Liver (tissue), 9 donors: Measurements from ENCODE around the gene TNP2. TPM values are rescaled to one million over a fixed set of nuclear protein-coding genes. Genes with fewer than 3 reads are reported as not detected.

Experiments
- DNase-seq: peaks from one replicate; pipeline ENCODE4 v3.0.0-alpha.2; 2017; ENCODE audit warnings: low spot score
- H3K27ac ChIP-seq, 2 donors: one replicate each; pipeline ENCODE4 v1.7.0; 2013; ENCODE audit warnings: inconsistent platforms in 2 of 2, low read length in 2 of 2, control low read depth in 1 of 2, low read depth in 1 of 2, mild to moderate bottlenecking in 1 of 2
- H3K27me3 ChIP-seq, 4 donors: one replicate each; pipeline versions ENCODE4 v1.6.1 to v1.7.0; 2013; ENCODE audit warnings: low read length in 3 of 4, inconsistent platforms in 1 of 4, mild to moderate bottlenecking in 1 of 4, moderate library complexity in 1 of 4; ENCODE audit not compliant: control insufficient read depth in 4 of 4, insufficient read depth in 4 of 4
- H3K36me3 ChIP-seq, 4 donors: one replicate each; pipeline versions ENCODE4 v1.6.1 to v1.7.0; 2013; ENCODE audit warnings: low read length in 3 of 4, mild to moderate bottlenecking in 3 of 4, low read depth in 1 of 4, moderate library complexity in 1 of 4; ENCODE audit not compliant: control insufficient read depth in 4 of 4, insufficient read depth in 3 of 4
- H3K4me1 ChIP-seq, 4 donors: one replicate each; pipeline versions ENCODE4 v1.6.1 to v1.7.0; 2013; ENCODE audit warnings: low read length in 3 of 4, mild to moderate bottlenecking in 3 of 4, moderate library complexity in 1 of 4; ENCODE audit not compliant: control insufficient read depth in 4 of 4, insufficient read depth in 4 of 4
- H3K4me3 ChIP-seq, 3 donors: one replicate each; pipeline versions ENCODE4 v1.6.1 to v1.7.0; 2013; ENCODE audit warnings: low read length in 3 of 3, control low read depth in 1 of 3, low read depth in 1 of 3, mild to moderate bottlenecking in 1 of 3
- H3K9ac ChIP-seq, 2 donors: one replicate each; pipeline ENCODE4 v1.7.0; 2013; ENCODE audit warnings: low read length in 2 of 2, mild to moderate bottlenecking in 2 of 2, moderate library complexity in 2 of 2, control low read depth in 1 of 2, low read depth in 1 of 2
- H3K9me3 ChIP-seq, 4 donors: one replicate each; pipeline versions ENCODE4 v1.6.1 to v1.7.0; 2013; ENCODE audit warnings: low read length in 3 of 4; ENCODE audit not compliant: control insufficient read depth in 4 of 4
- EGR1 ChIP-seq, 2 donors: IDR thresholded peaks; 2 replicates each; pipeline ENCODE4 v1.6.1; 2016 to 2018; ENCODE audit warnings: antibody characterized with exemption in 2 of 2, low read depth in 2 of 2
- FOXA2 ChIP-seq: IDR thresholded peaks from 2 replicates; pipeline ENCODE4 v1.6.1; 2016; ENCODE audit warnings: antibody characterized with exemption
- GABPA ChIP-seq, 2 donors: IDR thresholded peaks in 1 of 2; conservative IDR thresholded peaks in 1 of 2; 2 replicates each; pipeline ENCODE4 v1.6.1; 2016; ENCODE audit warnings: antibody characterized with exemption in 2 of 2, mild to moderate bottlenecking in 1 of 2, moderate library complexity in 1 of 2
- HNF4A ChIP-seq, 2 donors: conservative IDR thresholded peaks; 2 replicates each; pipeline ENCODE4 v1.6.1; 2016; ENCODE audit warnings: antibody characterized with exemption in 2 of 2, mild to moderate bottlenecking in 2 of 2
- HNF4G ChIP-seq: IDR thresholded peaks from 2 replicates; pipeline ENCODE4 v1.6.1; 2016; ENCODE audit warnings: antibody characterized with exemption
- NR2F2 ChIP-seq: IDR thresholded peaks from 2 replicates; pipeline ENCODE4 v1.6.1; 2016; ENCODE audit warnings: antibody characterized with exemption
- RAD21 ChIP-seq, 2 donors: IDR thresholded peaks; 2 replicates each; pipeline ENCODE4 v1.6.1; 2016; ENCODE audit warnings: antibody characterized with exemption in 2 of 2, mild to moderate bottlenecking in 2 of 2
- RXRA ChIP-seq, 2 donors: IDR thresholded peaks; 2 replicates each; pipeline ENCODE4 v1.6.1; 2017 to 2018; ENCODE audit warnings: antibody characterized with exemption in 2 of 2, mild to moderate bottlenecking in 1 of 2
- SP1 ChIP-seq: IDR thresholded peaks from 2 replicates; pipeline ENCODE4 v1.6.1; 2018; ENCODE audit warnings: antibody characterized with exemption, mild to moderate bottlenecking
- TAF1 ChIP-seq: conservative IDR thresholded peaks from 2 replicates; pipeline ENCODE4 v1.6.1; 2016; ENCODE audit warnings: antibody characterized with exemption, mild to moderate bottlenecking
- YY1 ChIP-seq: IDR thresholded peaks from 2 replicates; pipeline ENCODE4 v1.6.1; 2016; ENCODE audit warnings: antibody characterized with exemption, mild to moderate bottlenecking
- WGBS: extraction: QIAGEN DNeasy Blood & Tissue Kit; methylation state at CpG from one replicate; pipeline ENCODE4 v1.1.7; 2013; 5-methylcytosine and 5-hydroxymethylcytosine counted together
- polyA plus RNA-seq, 2 donors: library from polyadenylated mRNA; stranded (reverse) in 1 of 2; unstranded in 1 of 2; fragments of 200-250 nt in 1 of 2; fragments of >200 nt in 1 of 2; fragmentation: Nextera tagmentation in 1 of 2; extraction: Ambion mirVana in 1 of 2; gene quantifications; one replicate each; pipeline versions ENCODE4 v1.2.1 to v1.2.3, GENCODE V29; 2013 to 2015
- total RNA-seq, 2 donors: library from RNA; depleted of rRNA; stranded (reverse); fragments of >200 nt; gene quantifications; one replicate each; pipeline ENCODE4 v1.2.3, GENCODE V29; 2014
- TF ChIP-seq, protein P1 (sequence below): fragments of 150-350 bp; IDR thresholded peaks from 2 replicates; pipeline ENCODE4 v1.5.1; 2017; ENCODE audit warnings: improper control_type of control experiment, low read depth, low read length; ENCODE audit not compliant: missing input control
- TF ChIP-seq, protein P2 (sequence below): IDR thresholded peaks from 2 replicates; pipeline ENCODE4 v1.6.1; 2016; ENCODE audit warnings: antibody characterized with exemption, mild to moderate bottlenecking
- donor health status: healthy.
- donor health status: healthy.
- donor health status: healthy.
- donor health status: healthy.
- donor health status: healthy.

TNP2 gene
- total and polyA plus RNA-seq, 4 donors, result not detected

DNA sequence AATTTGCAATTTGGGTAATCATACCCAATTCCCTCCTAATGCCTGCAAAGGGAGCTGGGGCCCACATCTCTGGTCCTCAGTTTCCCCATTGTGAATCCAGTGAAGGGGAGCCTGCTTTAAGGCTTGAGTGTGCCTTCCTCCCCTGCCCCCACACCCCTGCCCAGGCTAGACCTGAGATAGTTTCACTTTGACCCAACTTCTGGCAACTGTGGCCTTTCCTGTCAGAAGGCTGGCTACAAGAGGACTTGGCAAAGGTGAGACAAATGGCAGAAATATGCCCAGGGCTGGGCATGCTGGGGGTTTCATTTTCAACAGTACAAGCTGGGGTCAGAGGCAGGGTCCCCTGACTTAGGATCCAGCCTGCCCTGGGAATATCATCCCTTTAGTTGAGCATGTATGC lies 23.1 kb downstream of the TNP2 start:
- Histone ChIP-seq H3K9ac (no peak overlapping the region), H3K27ac (no peak overlapping the region), H3K4me3 (no peak overlapping the region), H3K36me3 (no peaks in the 10 kb centered on the region), H3K27me3 (no peaks in the 10 kb centered on the region), H3K9me3 (no peaks in the 10 kb centered on the region), H3K4me1 (peaks cover 4 to 14% (median 10%) of the 10 kb centered on the region in 4 donors)
- no peak for DNase-seq
- TF ChIP-seq NR2F2 (no peak), HNF4A (conservative IDR thresholded peaks at IDR 0.05) (peak; percentile 6 to 8)

- no peak overlapping the region for H3K9ac ChIP-seq
- no peak for DNase-seq
- TF ChIP-seq HNF4A (conservative IDR thresholded peaks at IDR 0.05) (peak; percentile 73 to 74), SP1 (no peak), RXRA (IDR thresholded peaks at IDR 0.05) (peak; percentile 45 to 56), FOXA2 (peak; percentile 15), NR2F2 (no peak)
- TF ChIP-seq, protein P1, sequence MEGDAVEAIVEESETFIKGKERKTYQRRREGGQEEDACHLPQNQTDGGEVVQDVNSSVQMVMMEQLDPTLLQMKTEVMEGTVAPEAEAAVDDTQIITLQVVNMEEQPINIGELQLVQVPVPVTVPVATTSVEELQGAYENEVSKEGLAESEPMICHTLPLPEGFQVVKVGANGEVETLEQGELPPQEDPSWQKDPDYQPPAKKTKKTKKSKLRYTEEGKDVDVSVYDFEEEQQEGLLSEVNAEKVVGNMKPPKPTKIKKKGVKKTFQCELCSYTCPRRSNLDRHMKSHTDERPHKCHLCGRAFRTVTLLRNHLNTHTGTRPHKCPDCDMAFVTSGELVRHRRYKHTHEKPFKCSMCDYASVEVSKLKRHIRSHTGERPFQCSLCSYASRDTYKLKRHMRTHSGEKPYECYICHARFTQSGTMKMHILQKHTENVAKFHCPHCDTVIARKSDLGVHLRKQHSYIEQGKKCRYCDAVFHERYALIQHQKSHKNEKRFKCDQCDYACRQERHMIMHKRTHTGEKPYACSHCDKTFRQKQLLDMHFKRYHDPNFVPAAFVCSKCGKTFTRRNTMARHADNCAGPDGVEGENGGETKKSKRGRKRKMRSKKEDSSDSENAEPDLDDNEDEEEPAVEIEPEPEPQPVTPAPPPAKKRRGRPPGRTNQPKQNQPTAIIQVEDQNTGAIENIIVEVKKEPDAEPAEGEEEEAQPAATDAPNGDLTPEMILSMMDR, result no peak
- TF ChIP-seq, protein P2, sequence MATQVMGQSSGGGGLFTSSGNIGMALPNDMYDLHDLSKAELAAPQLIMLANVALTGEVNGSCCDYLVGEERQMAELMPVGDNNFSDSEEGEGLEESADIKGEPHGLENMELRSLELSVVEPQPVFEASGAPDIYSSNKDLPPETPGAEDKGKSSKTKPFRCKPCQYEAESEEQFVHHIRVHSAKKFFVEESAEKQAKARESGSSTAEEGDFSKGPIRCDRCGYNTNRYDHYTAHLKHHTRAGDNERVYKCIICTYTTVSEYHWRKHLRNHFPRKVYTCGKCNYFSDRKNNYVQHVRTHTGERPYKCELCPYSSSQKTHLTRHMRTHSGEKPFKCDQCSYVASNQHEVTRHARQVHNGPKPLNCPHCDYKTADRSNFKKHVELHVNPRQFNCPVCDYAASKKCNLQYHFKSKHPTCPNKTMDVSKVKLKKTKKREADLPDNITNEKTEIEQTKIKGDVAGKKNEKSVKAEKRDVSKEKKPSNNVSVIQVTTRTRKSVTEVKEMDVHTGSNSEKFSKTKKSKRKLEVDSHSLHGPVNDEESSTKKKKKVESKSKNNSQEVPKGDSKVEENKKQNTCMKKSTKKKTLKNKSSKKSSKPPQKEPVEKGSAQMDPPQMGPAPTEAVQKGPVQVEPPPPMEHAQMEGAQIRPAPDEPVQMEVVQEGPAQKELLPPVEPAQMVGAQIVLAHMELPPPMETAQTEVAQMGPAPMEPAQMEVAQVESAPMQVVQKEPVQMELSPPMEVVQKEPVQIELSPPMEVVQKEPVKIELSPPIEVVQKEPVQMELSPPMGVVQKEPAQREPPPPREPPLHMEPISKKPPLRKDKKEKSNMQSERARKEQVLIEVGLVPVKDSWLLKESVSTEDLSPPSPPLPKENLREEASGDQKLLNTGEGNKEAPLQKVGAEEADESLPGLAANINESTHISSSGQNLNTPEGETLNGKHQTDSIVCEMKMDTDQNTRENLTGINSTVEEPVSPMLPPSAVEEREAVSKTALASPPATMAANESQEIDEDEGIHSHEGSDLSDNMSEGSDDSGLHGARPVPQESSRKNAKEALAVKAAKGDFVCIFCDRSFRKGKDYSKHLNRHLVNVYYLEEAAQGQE, result no peak
- no peak overlapping the region for H3K27ac ChIP-seq
- H3K4me3 ChIP-seq, result no peak overlapping the region
- no peaks in the 10 kb centered on the region for H3K27me3 ChIP-seq
- H3K36me3 ChIP-seq, result no peaks in the 10 kb centered on the region
- peaks cover 4 to 14% (median 10%) of the 10 kb centered on the region in 4 donors for H3K4me1 ChIP-seq
- 71% methylated on average over 5 of the region's 5 CpGs for WGBS
- no peaks in the 10 kb centered on the region for H3K9me3 ChIP-seq
These were observed 23.8 kb downstream of the TNP2 start for GRCh38 chr16:11245222-11245737.

GRCh38 chr16:11242658-11243057 lies 26.5 kb downstream of the TNP2 start:
- Histone ChIP-seq H3K4me3 (no peak overlapping the region), H3K27me3 (no peaks in the 10 kb centered on the region), H3K27ac (no peak overlapping the region), H3K9me3 (no peaks in the 10 kb centered on the region), H3K36me3 (no peaks in the 10 kb centered on the region), H3K9ac (no peak overlapping the region), H3K4me1 (peaks cover 4 to 14% (median 10%) of the 10 kb centered on the region in 4 donors)
- 88% methylated on average over 12 of the region's 12 CpGs for WGBS
- no peak for DNase-seq
- TF ChIP-seq SP1, result no peak
- no peak for TF ChIP-seq TAF1
- TF ChIP-seq EGR1 (IDR thresholded peaks at IDR 0.05; ENCODE audit: low read depth in 2 of 2), result no peak
- TF ChIP-seq FOXA2, result no peak
- no peak for TF ChIP-seq RAD21 (IDR thresholded peaks at IDR 0.05)
- no peak for TF ChIP-seq HNF4G
- no peak for TF ChIP-seq YY1
- no peak for TF ChIP-seq GABPA (IDR thresholded peaks at IDR 0.05 in 1 of 2, conservative IDR thresholded peaks at IDR 0.05 in 1 of 2)
- TF ChIP-seq, protein P2, result no peak
- TF ChIP-seq HNF4A (conservative IDR thresholded peaks at IDR 0.05), result no peak
